SH-SY5Y (cell line): ENCODE measurements around the gene CERS4.

Experiments used
- GATA2 ChIP-seq: IDR thresholded peaks from 2 replicates; pipeline ENCODE4 v1.6.1; 2011; ENCODE audit warnings: mild to moderate bottlenecking, low read depth, low read length
- GATA3 ChIP-seq: IDR thresholded peaks from 2 replicates; pipeline ENCODE4 v1.6.1; 2011; ENCODE audit warnings: low read depth, mild to moderate bottlenecking, low read length, moderate library complexity

GRCh38 chr19:8224394-8225145 is 15.4 kb downstream of the CERS4 start:
- no peak for TF ChIP-seq GATA2
- TF ChIP-seq GATA3: no peak
